MV-4-11 (cell line): Measurements from ENCODE around the gene TINAGL1.
A peak's percentile ranks its signal among the peaks of the same experiment; 100 is the strongest.

ENCODE experiments used
- DNase-seq: peaks from one replicate; lab custom pipeline; 2025; lab: John Stamatoyannopoulos, UW

Gene TINAGL1, protein sequence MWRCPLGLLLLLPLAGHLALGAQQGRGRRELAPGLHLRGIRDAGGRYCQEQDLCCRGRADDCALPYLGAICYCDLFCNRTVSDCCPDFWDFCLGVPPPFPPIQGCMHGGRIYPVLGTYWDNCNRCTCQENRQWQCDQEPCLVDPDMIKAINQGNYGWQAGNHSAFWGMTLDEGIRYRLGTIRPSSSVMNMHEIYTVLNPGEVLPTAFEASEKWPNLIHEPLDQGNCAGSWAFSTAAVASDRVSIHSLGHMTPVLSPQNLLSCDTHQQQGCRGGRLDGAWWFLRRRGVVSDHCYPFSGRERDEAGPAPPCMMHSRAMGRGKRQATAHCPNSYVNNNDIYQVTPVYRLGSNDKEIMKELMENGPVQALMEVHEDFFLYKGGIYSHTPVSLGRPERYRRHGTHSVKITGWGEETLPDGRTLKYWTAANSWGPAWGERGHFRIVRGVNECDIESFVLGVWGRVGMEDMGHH

DNA sequence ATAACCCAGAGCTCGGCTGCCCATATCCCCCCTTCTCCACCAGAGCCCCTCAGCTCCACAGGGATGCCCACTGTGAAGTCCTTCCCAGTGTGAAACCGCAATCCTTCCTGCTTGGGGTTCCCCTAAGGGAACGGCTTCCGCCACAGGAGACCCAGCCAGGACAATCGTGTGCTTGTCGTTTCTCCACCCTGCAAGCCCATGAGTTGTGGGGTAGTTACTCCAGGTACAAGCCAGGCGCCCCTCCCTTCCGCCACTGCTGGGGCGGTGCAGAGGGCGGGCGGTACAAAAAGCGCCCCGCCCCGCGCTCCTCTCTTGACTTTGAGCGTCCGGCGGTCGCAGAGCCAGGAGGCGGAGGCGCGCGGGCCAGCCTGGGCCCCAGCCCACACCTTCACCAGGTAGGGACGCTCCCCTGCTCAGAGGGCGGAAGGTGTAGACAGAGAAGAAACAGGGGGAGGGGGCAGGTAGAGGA lies at the start of gene TINAGL1:
TSS of gene TINAGL1 (plus strand) at position 315 of the 469 bp plus-strand sequence. CDS start 634 bp downstream, outside the sequence.
- no peak for DNase-seq

DNA sequence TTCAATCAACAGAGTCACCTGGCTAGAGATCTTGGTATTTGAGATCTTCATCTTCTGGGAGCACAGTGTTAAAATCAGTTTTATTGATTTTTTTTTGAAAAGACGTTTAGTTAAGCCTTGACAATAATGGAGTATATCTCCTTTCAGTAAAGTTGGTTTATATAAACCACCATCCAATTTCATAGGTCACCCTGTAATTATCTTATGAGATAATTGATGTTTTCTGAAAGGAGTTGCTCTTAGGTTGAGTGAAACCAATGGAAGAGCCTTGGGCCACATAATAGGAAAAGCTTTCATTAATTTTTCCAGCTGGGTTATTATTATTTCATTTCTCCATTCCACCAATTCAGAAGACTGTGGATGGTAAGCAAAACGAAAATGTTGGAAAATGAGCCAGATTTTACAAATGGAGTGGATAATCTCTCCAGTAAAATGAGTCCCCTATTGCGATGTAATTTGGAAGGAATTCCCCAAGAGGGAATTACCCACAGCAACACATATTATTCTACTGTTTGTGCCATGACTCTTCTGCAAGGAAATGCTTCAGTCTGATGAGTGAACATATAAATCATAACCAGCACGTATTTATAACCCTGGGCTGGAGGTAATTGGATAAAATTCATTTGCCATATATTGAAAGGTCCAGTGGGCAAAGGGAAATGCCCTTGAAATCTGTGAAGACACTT lies 46.2 kb upstream of the TINAGL1 start:
- no peak for DNase-seq

DNA sequence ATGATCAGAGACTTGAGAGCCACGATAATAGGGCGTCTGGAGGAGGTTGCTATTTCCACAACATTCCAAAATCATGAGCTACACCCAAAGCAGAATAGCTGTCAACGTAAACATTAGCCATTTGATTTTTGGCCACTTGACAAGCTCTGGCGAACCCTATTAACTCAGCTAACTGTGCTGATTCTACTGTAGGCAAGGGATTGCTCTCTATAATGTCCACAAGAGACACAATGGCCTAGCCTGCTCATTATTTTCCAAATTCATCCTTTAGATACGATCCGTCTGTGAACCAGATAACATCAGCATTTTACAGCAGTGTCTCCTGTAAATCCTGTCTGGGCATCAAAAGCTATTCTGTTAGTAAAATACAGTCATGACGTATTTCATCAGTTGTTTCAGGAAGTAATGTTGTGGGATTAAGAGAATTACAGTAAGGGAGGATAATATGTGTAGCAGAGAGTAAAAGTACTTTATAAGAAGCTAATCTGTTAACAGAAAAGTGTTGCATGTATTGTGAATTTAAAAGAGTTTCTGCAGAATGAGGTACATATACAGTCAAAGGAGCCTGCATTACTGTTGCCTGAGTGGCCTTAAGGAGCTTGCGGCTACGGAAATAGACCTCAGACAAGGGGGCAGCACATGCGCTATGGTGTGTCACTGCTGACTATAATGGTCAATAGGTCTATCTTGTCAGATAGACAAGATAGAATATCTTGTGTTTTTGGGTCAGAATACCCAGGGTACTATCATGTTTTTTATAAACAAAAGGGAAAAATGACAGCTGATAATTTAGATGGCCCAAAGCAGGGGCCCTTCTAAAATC lies 44.9 kb upstream of the TINAGL1 start:
- DNase-seq = peak; percentile 26

DNA sequence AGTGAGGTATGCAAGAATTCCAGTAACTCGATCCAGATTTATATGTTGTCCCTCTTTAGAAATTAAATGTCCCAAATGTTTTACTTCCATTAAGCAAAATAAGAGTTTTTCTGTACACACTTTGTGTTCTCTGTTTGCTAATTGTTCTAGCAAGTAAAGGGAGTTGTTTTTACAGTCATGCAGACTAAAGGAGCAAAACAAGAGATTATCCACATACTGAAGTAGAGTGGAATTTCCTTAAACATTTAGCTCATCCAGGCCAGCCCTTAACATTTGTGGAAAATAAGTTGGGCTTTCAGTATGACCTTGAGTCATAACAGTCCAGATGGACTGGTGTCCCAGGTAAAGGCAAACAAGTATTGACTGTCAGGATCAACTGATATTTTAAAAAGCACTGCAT lies 44.1 kb upstream of the TINAGL1 start:
- no peak for DNase-seq

DNA sequence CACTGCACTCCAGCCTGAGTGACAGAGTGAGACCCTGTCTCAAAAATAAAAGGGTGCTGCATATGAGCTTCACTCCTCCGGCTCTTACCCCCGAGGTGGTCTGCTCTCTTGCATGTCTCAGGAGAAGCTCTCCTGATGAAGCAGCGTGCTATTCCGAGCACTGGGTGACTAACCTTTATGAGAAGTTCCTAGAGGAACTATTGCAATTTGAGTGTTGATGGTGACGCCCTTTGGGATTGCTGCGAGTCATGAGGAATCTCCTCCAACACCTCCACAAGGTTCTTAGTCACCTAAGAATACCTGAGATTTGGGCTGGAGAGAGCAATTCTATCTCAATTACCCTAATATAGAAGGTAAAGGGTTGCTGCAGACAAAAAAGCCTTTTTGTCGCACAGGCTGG lies 40.8 kb upstream of the TINAGL1 start:
- DNase-seq = no peak

DNA sequence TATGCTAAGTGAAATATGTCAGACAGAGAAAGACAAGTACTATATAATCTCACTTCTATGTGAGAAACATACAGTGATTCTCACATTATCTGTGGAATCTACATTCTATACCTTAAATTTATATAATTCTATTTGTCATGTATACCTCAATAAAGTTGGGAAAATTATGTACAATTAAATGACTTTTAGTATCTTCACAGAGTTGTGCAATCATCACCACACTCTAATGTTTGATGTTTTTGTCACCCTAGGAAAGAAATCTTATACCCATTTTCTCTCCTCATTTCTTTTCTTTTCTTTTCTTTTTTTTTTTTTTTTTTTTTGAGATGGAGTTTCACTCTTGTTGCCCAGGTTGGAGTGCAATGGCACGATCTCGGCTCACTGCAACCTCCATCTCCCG lies 37.0 kb upstream of the TINAGL1 start:
- no peak for DNase-seq

DNA sequence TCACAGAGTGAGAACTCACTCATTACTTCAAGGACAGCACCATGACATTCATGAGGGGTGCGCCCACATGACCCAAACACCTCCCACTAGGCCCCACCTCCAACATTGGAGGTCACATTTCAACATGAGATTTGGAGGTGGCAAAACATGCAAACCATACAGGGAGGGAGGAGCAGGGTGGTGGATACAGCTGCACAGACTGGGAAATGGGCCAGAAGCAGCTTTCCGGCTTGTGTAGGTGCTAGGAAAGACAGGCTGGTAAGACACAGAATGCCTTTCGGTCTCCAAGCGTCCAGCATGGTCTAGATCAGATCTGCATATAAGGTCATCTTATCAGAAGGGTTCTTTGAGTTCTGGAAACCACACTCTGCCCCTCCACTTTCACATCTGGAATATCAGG lies 35.1 kb upstream of the TINAGL1 start:
- DNase-seq = no peak

DNA sequence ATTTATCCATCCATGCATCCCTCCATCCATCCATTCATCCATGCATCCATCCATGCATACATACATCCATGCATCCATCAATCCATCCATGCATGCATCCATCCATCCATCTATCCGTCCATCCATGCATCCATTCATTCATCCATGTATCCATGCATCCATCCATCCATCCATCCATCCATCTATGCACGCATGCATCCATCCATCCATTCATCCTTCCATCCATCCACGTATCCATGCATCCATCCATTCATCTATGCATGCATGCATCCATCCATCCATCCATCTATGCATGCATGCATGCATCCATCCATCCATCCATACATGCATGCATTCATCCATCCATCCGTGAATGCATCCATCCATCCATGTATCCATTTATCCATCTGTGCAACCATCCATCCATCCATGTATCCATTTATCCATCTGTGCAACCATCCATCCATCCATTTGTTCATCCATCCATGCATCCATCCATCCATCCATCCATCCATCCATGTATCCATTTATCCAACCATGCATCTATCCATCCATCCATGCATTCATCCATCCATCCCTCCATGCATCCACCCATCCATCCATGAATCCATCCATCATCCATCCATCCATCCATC lies 30.3 kb upstream of the TINAGL1 start:
- DNase-seq = no peak

DNA sequence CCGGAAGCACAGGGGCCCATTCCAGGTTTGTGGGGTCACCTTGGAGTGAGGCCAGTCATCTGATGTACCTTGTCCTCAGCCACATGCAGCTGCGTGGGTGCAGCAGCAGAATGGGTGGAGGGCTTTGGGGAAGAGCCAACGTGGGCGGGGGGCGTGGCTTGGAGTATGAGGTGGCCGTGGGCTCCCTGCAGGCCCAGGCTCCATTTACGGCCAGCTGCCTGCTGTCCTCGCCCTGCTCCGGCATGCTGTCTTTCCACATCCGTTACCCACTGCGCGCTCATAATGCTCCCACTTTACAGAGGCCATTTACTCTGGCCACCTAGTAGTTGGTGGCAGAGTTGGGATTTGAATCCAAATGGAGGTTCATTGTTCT lies 27.8 kb upstream of the TINAGL1 start:
- no peak for DNase-seq

DNA sequence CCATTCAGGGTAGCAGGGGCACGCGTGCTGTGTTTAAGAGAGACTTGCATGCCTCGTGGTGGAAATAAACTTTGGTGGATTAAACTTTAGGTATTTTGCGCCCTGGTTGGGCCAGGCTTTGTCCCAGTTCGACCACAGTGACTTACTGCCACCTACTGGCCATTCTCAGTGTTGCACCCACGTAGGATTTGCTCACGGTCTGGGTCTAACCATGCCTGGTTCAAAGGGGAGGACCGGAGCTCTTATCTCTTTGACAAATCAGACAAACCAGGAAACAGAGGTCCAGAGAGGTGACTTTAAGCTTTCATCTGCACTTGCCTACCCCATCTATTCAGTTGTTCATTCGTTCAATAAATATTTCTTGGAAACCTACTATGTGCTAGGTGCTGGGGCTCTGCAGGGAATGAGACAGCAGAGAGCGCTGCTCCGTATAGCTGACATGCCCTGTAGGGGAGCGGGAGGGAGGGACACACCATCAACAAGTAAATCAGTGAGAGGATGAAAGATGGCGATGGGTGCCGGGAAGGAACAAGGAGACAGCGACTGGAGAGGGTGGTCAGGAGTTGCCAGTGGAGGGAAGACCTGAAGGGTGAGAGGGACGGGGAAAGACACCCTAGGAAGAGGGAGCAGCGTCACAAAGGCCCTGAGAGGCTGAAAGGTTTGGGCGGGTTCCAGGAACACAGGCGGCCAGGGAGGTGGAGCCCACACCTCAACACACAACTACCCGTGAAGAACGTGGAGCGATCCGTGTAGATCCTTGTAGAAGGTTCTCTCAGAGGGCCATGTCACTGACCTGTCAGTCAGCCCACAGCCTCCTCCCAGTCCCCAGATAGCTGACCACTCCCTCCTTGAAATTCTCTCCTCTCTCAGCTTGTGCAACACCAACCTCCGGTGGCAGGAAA lies 27.2 kb upstream of the TINAGL1 start:
- peak; percentile 87 for DNase-seq

DNA sequence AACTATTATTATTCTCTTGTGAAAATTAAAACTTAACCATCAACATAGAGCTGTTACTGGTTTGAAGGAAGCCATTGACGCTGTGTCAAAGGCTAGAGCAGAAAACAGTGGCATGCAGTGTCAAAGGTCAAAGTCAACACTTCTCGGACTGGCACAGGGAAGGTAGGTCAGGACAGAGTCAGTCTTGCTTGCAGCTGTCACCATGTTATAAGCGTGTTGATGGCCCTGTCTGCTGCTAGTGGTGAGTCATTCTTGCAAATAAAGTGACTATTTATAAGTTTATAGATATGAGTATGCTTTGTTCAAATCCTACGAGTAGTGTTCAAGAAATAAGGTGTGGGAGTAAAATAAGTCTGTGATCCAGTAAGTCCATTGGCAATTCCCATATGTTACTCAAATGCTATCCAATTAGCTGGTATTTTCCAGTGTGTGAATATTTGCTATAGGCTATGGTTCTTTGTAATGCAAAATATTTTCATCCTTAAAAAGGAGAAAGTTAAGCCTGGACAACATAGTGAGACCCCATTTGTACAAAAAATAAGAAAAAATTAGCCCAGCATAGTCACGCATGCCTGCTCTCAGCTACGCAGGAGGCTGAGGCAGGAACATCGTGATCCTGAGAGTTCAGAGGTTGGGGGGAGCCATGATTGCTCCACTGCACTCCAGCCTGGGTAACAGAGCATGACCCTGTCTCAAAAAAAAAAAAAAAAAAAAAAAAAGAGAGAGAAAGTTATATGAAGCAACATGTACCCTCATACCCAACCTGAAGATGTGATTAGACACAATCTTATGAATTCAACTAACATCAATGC lies 26.3 kb upstream of the TINAGL1 start:
- peak; percentile 67 for DNase-seq

DNA sequence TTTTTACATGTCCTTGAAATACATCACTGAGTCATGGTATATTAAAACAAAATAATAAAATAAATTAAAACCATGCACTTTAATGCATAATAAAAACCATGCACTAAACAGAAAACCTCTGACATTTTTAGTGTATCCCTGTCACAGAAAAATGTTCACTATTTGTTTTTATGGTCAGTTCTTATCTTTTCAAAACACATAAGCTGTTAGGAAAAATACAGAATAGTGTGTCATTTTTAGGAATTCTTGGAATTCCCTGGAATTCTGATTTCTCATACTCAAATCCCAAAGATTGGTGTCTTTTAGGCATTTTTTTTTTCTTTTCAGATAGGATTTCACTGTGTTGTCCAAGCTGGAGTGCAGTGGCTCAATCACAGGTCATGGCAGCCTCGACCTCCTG lies 25.1 kb upstream of the TINAGL1 start:
- no peak for DNase-seq

DNA sequence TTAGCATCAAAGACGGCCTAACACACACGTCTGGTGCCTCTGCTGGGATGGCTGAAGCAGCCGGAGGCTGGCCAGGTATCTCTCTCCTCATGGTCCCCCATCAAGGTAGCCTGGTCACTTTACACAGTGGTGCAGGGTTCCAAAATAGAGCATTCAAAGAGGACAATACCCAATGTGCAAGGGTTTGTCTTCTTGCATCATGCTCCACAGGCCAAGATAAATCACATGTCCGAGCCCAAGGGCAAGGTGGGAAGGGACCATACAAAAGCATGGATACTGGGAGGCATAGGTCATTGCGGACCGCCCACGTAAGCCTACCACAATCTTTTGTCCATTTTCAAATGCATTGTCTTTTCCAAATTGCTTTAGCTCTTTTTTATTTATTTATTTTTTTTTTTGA lies 23.8 kb upstream of the TINAGL1 start:
- DNase-seq = no peak

DNA sequence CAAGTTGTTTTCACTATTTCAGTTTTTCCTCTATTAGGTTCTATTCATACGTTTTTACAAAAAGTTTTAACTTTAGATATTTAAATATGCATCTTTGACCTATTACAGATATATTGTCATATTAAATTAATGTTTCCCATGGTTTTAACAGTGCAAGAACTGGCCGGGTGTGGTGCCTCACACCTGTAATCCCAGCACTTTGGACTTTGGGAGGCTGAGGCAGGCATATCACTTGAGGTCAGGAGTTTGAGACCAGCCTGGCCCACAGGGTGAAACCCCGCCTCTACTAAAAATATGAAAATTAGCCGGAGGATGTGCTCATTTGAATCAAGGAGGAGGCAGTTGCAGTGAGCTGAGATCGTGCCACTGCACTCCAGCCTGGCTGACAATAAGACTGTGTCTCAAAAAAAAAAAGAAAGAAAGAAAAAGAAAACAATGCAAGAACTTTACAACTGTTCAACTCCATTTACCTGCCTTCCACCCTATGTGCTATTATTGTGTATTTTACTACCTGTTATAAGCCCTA lies 19.8 kb upstream of the TINAGL1 start:
- DNase-seq = no peak

DNA sequence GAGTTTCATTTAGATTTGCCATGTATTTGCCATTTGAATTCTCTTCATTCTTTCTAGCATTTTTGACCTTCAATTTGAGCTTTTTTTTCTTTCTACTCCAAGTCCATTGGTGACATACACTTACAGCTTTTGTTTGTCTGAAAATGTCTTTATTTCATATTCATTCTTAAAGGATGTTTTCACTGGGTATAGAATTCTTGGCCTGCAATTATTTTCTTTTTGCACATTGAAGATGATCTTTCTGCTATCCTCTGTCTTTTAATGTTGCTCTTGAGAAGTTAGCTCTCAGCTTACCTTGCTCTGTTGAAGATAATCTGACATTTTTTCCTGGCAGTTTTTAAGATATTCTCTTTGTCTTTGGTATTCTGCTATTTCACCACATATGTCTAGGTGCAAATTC lies 16.6 kb upstream of the TINAGL1 start:
- DNase-seq = no peak

DNA sequence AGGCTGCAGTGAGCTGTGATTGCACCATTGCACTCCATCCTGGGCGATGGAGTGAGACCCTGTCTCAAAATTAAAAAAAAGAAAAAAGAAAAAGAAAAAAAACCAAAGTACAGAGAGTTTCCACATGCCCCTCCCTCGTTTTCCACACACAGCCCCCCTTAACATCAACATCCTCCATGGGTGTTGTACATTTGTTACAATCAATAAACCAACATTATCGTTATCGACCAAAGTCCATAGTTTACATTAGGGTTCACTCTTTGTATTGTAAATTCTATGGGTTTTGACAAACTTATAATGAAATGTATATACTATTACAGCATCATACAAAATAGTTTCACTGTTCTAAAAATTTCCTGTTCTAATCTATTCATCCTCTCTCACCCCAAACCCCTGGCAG lies 15.9 kb upstream of the TINAGL1 start:
- DNase-seq = no peak

DNA sequence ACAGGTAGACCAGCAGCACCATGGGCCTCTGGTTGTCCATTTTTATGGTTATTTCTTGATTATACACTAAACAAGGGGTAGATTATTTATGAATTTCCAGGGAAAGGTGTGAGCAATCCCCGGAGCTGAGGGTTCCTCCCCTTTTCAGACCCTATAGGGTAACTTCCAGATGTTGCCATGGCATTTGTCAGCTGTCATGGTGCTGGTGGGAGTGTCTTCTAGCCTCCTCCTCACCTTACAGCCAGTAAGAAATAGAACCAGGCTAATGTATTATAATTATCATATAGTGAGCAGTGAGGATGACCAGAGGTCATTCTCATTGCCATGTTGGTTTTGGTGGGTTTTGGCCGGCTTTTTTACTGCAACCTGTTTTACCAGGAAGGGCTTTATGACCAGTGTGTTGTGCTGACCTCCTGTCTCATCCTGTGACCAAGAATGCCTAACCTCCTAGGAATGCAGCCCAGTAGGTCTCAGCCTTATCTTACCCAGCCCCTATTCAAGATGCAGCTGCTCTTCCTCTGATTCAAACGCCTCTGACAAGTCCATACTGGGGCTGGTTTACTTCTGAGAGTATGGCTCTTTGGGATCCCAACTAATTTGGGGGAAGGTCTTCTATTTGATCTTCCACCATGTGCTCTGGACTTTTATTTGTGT lies 13.5 kb upstream of the TINAGL1 start:
- no peak for DNase-seq

DNA sequence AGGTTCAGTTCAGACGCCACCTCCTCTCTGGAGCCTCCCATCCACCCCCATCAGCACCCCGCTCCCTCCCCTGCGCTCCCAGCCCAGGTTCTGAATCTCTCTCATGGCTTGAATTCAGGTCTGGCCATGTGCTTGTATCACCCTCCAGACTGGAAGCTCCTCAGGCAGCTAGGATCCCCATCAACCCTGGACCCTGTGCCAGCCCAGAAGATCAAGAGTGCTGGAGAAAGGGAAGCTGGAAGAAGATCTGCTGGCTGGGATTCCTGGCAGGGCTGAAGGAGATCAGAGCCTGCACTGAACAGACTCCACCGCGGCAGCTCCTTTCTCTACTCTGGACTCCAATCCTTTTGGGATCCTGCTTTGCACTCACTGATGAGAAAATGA lies 11.7 kb upstream of the TINAGL1 start:
- DNase-seq = no peak

DNA sequence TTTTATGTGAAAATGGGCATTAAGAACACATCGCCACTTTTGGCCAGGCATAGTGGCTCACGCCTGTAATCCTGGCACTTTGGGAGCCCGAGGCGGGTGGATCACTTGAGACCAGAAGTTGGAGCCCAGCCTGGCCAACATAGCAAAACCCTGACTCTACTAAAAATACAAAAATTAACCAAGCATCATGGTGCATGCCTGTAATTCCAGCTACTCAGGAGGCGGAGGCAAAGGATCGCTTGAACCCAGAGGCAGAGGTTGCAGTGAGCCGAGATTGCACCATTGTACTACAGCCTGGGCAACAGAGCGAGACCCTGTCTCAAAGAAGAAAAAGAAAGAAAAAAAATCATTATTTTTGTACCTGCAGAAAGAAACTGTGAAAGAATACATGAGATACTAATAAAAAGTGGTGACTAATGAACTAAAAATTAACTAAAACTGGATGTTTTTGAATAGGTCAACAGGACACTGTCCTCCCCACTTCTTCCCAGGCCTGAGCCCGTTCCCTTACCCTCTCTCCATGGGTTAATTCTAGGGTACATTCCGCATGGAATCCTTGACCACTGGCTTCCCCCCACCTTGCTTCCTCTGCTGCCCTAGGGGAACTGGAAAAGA lies 8.3 kb upstream of the TINAGL1 start:
- DNase-seq = no peak
